Measurements from ENCODE around the gene CENPC.

DNA sequence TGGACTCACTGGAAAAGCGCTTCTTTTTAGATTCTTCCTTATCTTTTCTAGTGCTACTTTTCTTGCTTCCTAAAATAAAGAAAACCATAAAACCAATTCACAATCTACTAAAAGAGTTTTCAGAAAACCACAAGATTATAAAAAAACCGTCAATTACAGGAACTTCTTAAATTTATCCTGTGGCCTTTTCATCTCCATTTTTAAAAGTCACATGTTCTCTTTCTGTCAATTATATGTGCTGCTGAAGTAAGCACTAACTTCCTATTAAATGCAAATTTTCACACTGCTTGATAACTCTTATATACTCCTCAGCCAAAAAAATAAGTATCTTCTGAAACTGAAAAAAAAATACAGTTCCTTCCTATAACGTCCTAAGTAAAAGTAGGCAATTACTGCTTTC, 32.8 kb downstream of the CENPC start:
- TF ChIP-seq, protein P1, sequence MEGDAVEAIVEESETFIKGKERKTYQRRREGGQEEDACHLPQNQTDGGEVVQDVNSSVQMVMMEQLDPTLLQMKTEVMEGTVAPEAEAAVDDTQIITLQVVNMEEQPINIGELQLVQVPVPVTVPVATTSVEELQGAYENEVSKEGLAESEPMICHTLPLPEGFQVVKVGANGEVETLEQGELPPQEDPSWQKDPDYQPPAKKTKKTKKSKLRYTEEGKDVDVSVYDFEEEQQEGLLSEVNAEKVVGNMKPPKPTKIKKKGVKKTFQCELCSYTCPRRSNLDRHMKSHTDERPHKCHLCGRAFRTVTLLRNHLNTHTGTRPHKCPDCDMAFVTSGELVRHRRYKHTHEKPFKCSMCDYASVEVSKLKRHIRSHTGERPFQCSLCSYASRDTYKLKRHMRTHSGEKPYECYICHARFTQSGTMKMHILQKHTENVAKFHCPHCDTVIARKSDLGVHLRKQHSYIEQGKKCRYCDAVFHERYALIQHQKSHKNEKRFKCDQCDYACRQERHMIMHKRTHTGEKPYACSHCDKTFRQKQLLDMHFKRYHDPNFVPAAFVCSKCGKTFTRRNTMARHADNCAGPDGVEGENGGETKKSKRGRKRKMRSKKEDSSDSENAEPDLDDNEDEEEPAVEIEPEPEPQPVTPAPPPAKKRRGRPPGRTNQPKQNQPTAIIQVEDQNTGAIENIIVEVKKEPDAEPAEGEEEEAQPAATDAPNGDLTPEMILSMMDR (IDR thresholded peaks at IDR 0.05; ENCODE audit: low read depth, low read length), result no peak
- TF ChIP-seq EZH2phosphoT487 (IDR thresholded peaks at IDR 0.05; ENCODE audit: low read depth), result no peak

All from OCI-LY3 (cell line).